ENCODE measurements around the gene LRRC70.

LRRC70 gene

DNA sequence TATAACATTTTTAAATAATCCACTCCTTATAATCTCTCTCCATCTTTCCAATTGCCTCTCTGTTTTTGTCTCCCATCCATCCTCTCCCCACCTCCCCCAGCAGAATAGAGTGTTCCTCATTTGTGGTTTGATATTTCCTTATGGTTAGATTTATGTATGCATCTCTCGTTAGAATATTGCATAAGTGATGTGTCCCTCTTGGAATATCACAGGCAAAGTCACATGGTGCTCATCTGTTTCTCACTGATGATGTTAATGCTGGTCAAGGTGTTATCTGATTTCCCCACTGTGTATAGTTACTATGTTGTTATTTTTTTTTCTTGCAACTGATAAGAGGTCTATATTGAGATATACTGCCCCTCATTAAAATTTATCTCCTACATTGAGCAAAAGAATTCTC, 3.1 kb upstream of the LRRC70 start:
- no peak for DNase-seq (ENCODE audit: low read depth)

DNA sequence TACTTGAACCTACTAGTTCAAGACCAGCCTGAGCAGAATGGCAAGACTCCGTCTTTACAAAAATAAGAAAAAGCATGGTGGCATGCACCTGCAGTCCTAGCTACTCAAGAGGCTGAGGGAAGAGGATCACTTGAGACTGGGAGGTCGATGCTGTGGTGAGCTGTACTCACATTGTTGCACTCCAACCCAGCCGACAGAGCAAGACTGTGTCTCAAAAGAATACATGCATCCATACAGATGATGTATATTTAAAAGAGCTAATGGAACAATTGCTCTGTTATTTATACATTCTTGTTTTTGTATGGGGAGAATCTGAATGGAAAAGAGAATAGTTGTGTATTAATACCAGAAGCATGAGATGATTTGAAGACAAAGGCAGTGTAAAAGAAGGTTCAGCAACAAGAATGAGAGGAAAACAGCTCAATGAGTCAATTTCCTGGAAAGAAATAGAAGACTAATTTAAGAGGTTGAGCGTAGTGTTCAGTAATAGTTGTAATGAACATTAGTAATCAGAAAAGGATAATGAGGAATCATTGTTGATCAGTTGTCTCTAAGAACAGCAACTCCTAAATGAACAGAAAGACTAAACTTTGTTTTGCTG, 1.9 kb upstream of the LRRC70 start:
- DNase-seq (ENCODE audit: low read depth), result no peak

DNA sequence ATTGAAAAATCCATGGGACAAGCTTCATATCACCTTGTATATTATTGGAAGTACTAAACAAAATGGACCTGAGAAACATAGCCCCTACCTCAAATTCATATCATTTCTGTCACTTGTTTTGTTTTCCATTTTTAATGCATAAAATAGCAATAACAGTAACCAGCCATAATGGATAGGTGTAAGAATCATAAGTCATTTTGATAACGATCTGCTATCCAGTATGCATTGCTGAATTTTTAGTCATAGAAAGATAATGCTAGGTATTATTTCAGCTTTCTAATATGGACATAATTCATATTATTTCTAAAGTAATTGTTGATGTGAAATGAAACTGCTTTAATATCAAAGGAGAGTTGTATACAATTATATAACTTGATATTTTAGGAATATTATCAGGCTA, 1.1 kb upstream of the LRRC70 start:
- no peak for DNase-seq (ENCODE audit: low read depth)

DNA sequence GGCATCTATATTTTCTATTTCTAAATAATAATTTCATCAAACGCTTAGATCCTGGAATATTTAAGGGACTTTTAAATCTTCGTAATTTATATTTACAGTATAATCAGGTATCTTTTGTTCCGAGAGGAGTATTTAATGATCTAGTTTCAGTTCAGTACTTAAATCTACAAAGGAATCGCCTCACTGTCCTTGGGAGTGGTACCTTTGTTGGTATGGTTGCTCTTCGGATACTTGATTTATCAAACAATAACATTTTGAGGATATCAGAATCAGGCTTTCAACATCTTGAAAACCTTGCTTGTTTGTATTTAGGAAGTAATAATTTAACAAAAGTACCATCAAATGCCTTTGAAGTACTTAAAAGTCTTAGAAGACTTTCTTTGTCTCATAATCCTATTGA, 1.1 kb downstream of the LRRC70 start:
- no peak for DNase-seq (ENCODE audit: low read depth)

DNA sequence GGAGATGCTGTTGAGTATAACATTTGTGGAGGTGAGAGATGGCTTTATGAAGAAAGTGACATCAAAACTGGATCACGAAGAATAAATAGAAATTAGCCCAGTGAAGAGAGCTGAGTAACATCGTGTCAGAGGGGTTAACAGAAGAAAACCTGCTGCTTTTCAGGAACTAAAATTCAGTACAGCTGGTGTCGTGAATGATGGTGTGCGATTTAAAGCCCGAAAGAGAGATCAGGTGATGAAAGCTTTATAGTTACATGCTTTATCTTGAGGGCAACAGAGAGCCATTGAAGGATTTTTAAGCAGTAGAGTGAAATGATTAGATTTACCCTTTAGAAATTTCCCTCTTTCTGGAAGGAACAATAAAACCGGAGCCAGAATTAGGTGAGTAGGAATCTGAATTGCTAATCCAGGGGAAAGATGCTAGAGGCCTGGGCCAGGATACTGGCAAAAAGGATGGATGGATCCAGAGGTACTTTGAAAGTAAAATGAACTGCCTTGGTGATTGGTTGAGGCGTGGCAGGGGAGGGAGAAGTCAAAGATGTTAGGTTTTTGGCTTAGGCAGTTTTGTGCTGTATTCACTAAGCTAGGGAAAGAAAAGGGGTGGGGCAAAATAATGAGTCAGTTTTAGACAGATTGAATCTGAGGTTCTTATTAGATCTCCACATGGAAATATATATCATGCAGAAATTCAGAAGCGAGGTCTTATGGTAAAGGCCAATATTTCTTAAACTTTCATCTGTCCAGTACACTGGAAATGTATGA, 3.4 kb downstream of the LRRC70 start:
- DNase-seq (ENCODE audit: low read depth), result no peak

DNA sequence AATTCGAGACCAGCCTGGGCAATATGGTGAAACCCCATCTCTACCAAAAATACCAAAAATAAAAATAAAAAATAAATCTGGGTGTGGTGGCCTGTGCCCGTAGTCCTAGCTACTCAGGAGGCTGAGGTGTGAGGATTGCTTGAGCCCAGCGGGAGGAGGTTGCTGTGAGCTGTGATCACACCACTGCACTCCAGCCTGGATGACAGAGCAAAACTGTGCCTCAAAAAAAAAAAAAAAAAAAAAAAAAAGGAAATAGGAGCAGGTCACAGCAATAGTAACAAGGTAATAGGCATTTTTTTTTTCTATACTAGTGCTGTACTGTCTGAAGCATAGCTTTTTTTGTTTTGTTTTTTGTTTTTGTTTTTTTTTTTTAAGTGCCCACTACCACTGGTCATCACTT, 5.8 kb downstream of the LRRC70 start:
- DNase-seq (ENCODE audit: low read depth), result no peak

DNA sequence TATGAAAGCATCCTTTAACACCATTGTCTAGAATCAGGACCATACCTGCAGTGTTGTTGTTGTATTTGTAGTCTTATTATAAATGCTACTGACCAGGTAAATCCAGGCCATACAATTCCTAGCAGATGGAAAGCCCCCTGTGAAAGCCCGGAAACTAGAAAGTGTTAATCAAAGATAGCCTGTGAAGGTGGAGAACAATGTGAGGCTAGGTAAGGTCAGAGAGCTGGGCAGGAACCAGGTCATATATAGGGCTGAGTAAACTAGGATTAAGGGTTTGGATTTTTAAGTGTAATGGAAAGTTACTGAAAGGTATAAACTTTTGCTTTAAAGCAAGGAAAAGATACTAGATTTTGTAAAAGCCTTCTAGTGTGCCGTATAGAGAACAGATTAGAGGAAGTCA, 6.7 kb downstream of the LRRC70 start:
- no peak for DNase-seq (ENCODE audit: low read depth)

DNA sequence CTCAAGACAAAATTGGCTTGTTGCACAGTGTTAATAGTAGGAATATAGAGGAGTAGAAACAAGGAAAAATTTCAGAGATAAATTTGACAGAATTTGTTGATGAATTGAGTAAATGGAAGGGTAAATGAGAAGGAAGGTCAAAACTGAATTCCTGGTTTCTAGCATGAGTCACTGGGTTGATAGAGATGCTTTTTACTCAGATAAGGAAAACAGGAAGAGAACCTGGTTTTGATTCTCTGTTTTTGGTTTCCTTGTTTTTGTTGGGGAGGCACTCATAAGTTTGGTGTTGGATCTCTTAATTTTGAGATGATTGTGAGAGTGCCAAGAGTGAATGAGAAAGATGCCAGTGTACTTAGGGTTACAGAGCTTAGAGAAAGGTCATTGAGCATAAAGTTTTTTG, 7.1 kb downstream of the LRRC70 start:
- DNase-seq (ENCODE audit: low read depth), result no peak

DNA sequence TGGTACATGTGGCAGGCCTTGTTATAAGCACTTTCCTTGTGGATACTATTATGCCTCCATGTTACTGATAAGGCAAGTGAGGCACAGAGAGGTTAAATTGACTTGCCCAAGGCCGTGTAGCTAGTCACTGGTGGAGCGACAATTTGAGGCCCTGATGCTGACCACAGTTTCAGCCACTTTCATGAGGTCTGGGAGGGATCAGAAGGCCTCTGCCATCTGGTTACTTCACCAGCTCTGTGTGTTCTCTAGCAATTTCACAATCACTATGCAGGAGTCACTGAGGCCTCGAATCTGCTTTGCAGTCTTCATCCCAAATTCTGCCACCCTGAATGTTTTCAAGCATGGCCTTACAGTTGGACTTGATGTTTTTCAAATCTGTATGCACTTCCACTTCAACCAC, 9.1 kb downstream of the LRRC70 start:
- DNase-seq (ENCODE audit: low read depth), result no peak

DNA sequence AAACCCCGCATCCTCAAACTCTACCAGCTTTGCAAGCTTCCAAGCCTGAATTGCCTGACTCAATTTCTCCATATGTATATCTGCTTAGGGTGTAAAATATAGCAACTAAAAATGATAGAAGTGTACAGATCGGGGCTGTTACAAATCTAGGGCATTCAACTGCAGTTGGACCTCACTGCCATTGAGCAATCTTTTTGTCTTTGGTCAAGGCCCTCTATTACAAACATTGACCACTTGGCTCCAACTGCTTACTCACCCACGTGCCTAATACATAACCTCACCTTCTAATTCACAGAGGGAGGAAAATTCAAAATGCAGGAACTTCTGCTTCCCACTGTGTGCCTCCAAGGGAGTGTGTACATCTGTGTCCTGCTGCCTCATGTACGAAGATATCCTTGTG, 10.0 kb downstream of the LRRC70 start:
- no peak for DNase-seq (ENCODE audit: low read depth)

DNA sequence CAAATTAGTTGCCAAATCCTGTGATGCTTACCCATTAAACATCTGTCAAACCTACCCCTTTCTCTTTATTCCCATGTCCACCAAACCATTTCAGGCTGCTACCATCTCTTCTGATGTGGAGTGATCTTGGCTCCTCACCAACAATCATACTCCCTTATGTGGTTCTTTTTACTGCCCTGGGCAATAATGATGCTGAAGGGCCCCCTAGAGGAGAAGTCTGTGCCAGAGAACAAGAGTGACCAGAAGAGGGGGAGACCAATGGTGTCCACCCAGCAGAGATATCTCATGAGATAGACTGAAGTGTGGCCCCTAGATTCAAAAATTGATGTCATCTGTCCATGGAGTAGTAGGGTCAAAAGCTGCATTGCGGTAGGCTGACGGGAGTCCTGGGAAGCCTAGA, 10.9 kb downstream of the LRRC70 start:
- no peak for DNase-seq (ENCODE audit: low read depth)

DNA sequence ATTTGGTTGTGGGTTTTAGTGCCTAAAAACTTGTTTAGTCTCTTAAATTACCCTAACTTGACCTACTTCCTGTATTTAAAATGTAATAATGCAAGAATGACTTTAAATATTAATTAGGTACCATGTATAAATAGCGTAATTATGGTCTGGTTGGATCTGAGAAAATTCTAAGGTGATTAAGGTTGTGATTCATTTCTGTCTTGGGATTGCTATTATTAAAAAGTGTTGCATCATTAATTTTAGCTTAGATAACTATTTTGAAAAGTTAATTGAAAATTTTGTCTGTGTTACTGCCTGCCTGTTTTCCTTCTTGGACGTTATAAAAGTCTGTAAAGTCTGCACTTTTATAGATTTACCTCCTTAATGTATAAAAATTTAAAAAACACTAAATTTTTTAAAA, 11.8 kb downstream of the LRRC70 start:
- no peak for DNase-seq (ENCODE audit: low read depth)

DNA sequence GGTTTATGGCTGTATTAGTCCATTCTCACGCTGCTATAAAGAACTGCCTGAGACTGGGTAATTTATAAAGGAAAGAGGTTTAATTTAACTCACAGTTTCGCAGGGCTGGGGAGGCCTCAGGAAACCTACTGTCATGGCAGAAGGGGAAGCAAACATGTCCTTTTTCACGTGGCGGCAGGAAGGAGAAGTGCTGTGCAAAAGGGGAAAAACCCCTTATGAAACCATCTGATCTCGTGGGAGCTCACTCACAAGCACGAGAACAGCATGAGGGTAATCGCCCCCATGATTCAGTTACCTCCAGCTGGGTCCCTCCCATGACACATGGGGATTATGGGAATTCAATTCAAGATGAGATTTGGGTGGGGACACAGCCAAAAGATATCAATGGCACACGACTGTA, 13.9 kb downstream of the LRRC70 start:
- no peak for DNase-seq (ENCODE audit: low read depth)

DNA sequence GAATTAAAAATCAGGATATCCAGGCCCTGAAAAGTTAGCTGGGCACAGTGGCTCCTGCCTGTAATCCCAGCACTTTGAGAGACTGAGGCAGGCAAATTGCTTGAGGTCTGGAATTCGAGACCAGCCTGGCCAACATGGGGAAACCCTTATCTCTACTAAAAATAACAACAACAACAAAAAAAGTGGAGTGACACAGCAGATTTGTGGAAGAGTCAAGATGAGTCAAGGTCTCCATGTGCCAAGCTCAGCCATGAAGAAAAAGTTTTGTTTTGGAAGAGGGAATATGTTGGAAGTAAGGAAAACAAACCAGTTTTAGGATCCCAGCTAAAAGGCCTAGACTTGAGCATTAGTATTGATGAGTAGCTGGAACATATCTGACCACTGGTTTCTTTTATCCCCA, 14.7 kb downstream of the LRRC70 start:
- DNase-seq (ENCODE audit: low read depth), result no peak

DNA sequence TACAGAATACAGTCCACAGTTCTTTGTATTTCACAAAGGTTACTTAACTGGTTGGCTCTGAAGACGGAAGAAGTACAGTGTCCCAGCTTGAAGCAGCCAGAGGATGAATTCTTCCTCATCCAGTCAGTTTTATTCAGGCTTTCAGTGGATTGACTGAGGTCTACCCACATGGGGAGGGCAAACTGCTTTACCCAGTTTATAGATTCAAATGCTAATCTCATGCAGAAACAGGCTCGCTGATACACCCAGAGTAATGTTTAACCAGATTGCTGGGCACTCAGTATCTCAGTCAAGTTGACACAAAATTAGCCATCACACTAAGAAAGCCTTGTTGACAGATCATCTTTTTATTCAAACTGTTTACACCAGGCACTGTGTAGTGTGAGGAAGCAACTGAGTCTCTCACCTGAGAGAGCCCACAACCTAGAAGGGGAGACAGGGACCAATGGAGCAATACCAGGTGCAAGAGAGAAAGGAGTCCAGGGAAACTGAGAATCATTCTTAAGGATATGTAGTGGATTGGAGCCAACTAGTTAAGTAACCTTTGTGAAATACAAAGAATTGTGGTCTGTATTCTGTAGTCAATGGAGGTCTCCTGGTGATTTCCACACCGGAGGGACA, 15.9 kb downstream of the LRRC70 start:
- DNase-seq (ENCODE audit: low read depth), result no peak

DNA sequence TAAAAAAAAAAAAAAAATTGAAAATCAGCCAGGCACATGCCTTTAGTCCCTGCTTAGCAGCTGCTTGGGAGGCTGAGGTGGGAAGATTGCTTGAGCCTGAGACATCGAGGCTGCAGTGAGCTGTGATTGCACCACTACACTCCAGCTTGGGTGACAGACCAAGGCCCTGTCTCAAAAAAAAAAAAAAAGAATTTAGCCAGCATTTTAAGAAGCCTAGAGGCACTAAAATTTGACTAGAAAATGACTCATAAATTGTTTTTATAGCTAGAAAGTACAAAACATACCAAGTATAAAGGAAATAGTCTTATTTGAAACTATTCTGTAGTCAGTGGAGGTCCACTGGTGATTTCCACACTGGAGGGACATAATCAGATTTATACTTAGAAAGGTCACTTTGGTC, 17.5 kb downstream of the LRRC70 start:
- DNase-seq (ENCODE audit: low read depth), result no peak

DNA sequence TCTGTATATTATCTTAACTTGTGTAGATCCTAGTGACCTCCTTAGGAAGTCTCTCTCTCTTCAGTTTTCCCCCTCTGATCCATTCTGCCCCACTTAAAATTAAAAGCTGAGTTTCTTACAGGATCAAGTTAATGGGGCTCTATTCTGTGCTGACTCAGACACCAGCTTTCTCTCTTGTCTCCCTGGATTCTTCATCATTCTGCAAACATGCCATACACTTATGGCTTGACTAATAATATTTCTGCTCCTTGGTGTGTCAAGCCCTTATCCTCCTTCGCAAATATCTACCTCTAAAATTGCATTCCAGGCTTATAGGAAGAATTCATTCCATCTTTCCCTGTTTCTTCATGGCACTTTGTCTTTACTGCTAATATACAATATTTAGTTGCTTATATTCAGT, 18.1 kb downstream of the LRRC70 start:
- no peak for DNase-seq (ENCODE audit: low read depth)

DNA sequence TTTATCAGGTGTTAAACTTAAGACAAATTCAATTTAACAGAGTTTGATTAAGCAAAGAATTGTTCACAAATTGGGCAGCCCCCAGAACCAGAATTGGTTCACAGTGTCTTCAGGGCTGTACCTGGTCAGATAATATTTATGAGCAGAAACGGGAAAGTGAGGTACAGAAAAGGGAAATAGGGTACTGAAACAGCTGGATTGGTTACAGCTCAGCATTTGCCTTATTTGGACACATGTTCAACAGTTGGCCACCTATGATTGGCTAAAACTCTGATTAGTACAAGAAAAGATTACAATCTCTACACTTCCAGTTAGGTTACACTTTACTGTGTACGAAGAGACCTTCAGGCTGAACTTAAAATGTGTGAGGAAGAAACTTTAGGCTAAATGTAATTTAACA, 18.7 kb downstream of the LRRC70 start:
- DNase-seq (ENCODE audit: low read depth), result no peak

DNA sequence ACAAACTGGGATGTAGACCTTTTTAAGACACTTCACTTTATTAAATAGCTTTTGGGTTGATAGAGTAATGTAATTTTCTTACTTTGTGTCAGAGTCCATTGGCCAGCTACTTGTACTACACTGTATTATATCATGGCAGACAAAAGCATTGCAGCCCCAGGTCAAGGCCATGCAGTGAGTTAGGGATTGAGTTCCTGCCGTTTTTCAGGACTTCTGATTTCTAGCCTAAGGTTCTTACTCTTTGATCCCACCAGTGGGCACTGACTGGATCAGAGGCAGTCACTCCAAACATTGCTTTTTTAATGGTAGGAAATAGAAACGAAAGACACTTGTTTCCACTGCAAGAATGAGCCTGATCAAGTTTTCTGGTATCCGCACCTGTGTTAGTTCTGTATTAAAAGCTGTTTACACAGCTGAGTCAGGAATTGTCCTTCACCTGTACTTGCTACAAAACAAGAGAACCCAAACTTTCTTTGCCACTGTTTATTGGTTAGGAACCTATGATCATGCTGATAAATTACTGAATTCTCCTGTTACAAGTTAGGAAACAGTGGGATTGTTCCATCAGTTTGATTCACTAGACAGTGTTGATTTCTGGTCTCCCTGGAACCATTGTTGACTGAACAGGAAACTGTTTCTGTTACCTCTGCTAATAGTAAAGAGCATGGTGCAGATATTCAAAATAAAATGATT, 22.1 kb downstream of the LRRC70 start:
- DNase-seq (ENCODE audit: low read depth), result no peak

DNA sequence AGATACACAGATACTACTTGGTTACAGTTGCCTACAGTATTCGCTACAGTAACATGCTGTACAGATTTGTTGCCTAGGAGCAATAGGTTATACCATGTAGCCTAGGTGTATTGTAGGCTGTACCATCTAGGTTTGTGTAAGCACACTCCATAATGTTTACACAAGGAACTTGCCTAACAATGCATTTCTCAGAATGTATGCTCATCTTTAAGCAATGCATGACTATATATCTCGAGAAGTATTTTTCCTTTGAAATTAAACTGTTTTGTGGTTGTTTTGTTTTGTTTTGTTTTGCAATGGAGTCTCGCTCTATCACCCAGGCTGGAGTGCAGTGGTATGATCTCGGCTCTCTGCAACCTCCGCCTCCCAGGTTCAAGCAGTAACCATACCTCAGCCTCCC, 25.3 kb downstream of the LRRC70 start:
- DNase-seq (ENCODE audit: low read depth), result no peak

DNA sequence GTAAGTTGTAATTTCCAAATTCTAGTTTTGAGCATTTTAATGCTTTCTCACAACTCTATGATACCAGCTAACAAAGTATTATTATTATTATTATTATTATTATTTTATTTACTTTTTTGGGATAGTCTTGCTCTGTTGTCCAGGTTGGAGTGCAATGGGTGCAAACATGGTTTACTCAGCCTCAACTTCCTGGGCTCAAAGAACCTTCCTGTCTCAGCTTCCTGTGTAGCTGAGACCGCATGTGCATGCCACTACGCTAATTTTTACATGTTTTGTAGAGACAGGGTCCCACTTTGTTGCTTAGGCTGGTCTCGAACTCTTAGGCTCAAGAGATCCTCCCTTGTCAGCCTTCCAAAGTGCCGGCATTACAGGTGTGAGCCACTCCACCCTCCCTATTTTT, 27.0 kb downstream of the LRRC70 start:
- no peak for DNase-seq (ENCODE audit: low read depth)

DNA sequence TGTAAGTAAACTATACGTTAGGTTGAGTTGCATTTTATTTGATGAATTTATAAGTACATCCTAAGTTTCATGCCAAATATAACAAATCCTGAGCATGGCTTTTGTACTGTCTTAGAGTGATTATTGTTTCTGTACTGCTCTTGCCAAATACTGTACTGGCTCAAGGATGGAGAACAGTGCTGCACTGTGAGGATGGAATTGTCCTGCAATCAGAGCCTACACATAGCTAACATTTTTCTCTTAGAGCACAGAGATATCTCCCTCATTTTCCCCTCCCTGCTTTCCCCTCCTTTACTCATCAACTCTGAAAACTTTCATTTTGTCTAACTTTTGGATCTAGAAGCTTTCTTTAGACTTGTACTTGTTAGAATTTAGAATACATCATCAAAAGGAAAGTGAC, 28.3 kb downstream of the LRRC70 start:
- no peak for DNase-seq (ENCODE audit: low read depth)

DNA sequence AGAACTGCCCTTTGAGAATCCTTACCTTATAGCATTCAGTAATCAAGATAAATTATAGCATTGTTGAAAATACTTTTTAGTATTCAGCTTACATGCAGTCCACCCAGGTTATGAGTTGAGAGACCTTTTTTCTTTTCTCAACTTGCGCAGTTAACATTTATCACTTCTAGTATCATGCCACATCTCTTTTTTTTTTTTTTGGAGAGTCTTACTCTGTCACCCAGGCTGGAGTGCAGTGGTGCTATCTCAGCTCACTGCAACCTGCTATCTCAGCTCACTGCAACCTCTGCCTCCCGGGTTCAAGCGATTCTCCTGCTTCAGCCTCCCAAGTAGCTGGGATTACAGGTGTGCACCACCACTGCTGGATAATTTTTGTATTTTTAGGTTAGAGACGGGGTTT, 29.0 kb downstream of the LRRC70 start:
- DNase-seq (ENCODE audit: low read depth), result no peak
